Endothelial cell of umbilical vein (primary cell): ENCODE results near the gene PDLIM5. TPM values are rescaled to one million over a fixed set of nuclear protein-coding genes. Genes with fewer than 3 reads are reported as not detected.

ENCODE experiments used
- BruUV-seq: library from RNA; stranded (reverse); fragments of 400-500 nt; replicated peaks from 2 replicates; lab custom pipeline; 2021; lab: Mats Ljungman, UMichigan
- CTCF ChIA-PET: fragments of 300-600, 350-600 bp; sonication (Branson Sonifier 250); formaldehyde crosslinking; loops from one replicate; lab custom pipeline; 2021; ENCODE audit warnings: antibody characterized with exemption, inconsistent platforms; lab: Charles Lee
- POLR2A ChIA-PET: fragments of 300-600, 350-600 bp; sonication (Branson Sonifier 250); formaldehyde crosslinking; loops from one replicate; lab custom pipeline; 2021; ENCODE audit warnings: antibody characterized with exemption, inconsistent platforms; lab: Charles Lee
- DNase-seq: peaks from one replicate; pipeline ENCODE4 v3.0.0-alpha.2; 2011; ENCODE audit warnings: low read depth, low spot score
- FAIRE-seq: peaks from 2 replicates; lab custom pipeline; 2011; peaks lifted over from hg19 to GRCh38; lab: Jason Lieb, UNC
- H2AFZ ChIP-seq: 2 replicates; pipeline ENCODE4 v1.6.0; 2012; ENCODE audit warnings: low read depth, low read length, control low read depth, inconsistent platforms
- H3K27ac ChIP-seq: 2 replicates; pipeline ENCODE4 v1.5.1; 2011; ENCODE audit warnings: low read depth, mild to moderate bottlenecking, control low read depth, low read length, moderate library complexity; ENCODE audit not compliant: insufficient read depth
- H3K27me3 ChIP-seq, 2 experiments: 2 replicates each; pipeline versions ENCODE4 v1.6.0 to v1.6.1; 2011; ENCODE audit warnings: low read length in 2 of 2, mixed read lengths in 1 of 2; ENCODE audit not compliant: control insufficient read depth in 2 of 2, insufficient read depth in 2 of 2
- H3K36me3 ChIP-seq, 2 experiments: 2 replicates in 1 of 2; 3 replicates in 1 of 2; pipeline ENCODE4 v1.5.1; 2011; ENCODE audit warnings: low read length in 2 of 2, mild to moderate bottlenecking in 1 of 2, moderate library complexity in 1 of 2; ENCODE audit not compliant: control insufficient read depth in 2 of 2, insufficient read depth in 2 of 2; ENCODE audit errors: extremely low read depth in 1 of 2
- H3K4me1 ChIP-seq: 3 replicates; pipeline ENCODE4 v1.5.1; 2011; ENCODE audit warnings: mild to moderate bottlenecking, low read length; ENCODE audit not compliant: control insufficient read depth, insufficient read depth; ENCODE audit errors: extremely low read depth
- H3K4me2 ChIP-seq: 2 replicates; pipeline ENCODE4 v1.6.1; 2011; ENCODE audit warnings: low read length, control low read depth, mixed read lengths; ENCODE audit not compliant: insufficient read depth
- H3K4me3 ChIP-seq, 3 experiments: fragments of 200-600 bp in 1 of 3; sonication (generic), shearing (Covaris generic) in 1 of 3; replicated peaks in 1 of 3; 2 replicates each; pipeline ENCODE4 v1.5.1; 2011 to 2016; ENCODE audit warnings: control low read depth in 3 of 3, low read length in 3 of 3, mild to moderate bottlenecking in 2 of 3, inconsistent platforms in 1 of 3, low read depth in 1 of 3, moderate library complexity in 1 of 3; ENCODE audit not compliant: insufficient read depth in 1 of 3
- H3K79me2 ChIP-seq: 2 replicates; pipeline ENCODE4 v1.6.0; 2012; ENCODE audit warnings: low read length, inconsistent platforms; ENCODE audit not compliant: control insufficient read depth, insufficient read depth
- H3K9ac ChIP-seq: replicated peaks from 2 replicates; pipeline ENCODE3; 2011; ENCODE audit warnings: low read length, control low read depth; ENCODE audit not compliant: insufficient read depth; ENCODE audit errors: extremely low read depth
- H3K9me1 ChIP-seq: replicated peaks from 3 replicates; pipeline ENCODE4 v1.6.0; 2011; ENCODE audit warnings: mild to moderate bottlenecking, low read length; ENCODE audit not compliant: control insufficient read depth, insufficient read depth; ENCODE audit errors: extremely low read depth
- H3K9me3 ChIP-seq: replicated peaks from 2 replicates; pipeline ENCODE4 v1.5.1; 2012; ENCODE audit warnings: low read length, inconsistent platforms; ENCODE audit not compliant: control insufficient read depth, insufficient read depth
- H4K20me1 ChIP-seq: replicated peaks from 2 replicates; pipeline ENCODE3; 2011; ENCODE audit warnings: mild to moderate bottlenecking, low read length; ENCODE audit not compliant: control insufficient read depth, insufficient read depth; ENCODE audit errors: extremely low read depth
- CTCF ChIP-seq, 2 donors: IDR thresholded peaks; 1 replicate in 1 of 2; 2 replicates in 1 of 2; pipeline ENCODE4 v1.5.1; 2011; ENCODE audit warnings: low read length in 2 of 2, mild to moderate bottlenecking in 2 of 2, moderate library complexity in 2 of 2, control low read depth in 1 of 2, inconsistent platforms in 1 of 2, low read depth in 1 of 2; ENCODE audit not compliant: insufficient read depth in 1 of 2; ENCODE audit errors: extremely low read depth in 1 of 2
- EZH2 ChIP-seq: IDR thresholded peaks from 2 replicates; pipeline ENCODE4 v1.6.1; 2012; ENCODE audit warnings: borderline replicate concordance, low read depth, mild to moderate bottlenecking, moderate library complexity, low read length, inconsistent platforms; ENCODE audit not compliant: severe bottlenecking
- FOS ChIP-seq: IDR thresholded peaks from 2 replicates; pipeline ENCODE4 v1.6.1; 2011; ENCODE audit warnings: mild to moderate bottlenecking, low read length, moderate library complexity, borderline replicate concordance; ENCODE audit not compliant: insufficient read depth
- GATA2 ChIP-seq: IDR thresholded peaks from 2 replicates; pipeline ENCODE4 v1.7.0; 2011; ENCODE audit warnings: low read depth, mild to moderate bottlenecking, moderate library complexity, mixed read lengths, low read length; ENCODE audit not compliant: insufficient read length, insufficient read depth
- JUN ChIP-seq: IDR thresholded peaks from 2 replicates; pipeline ENCODE4 v1.6.1; 2011; ENCODE audit warnings: borderline replicate concordance, low read depth; ENCODE audit not compliant: insufficient read length, insufficient read depth
- MAX ChIP-seq: IDR thresholded peaks from 2 replicates; pipeline ENCODE4 v1.6.1; 2011; ENCODE audit not compliant: insufficient read depth, insufficient read length
- MYC ChIP-seq: IDR thresholded peaks from one replicate; pipeline ENCODE4 v1.6.1; 2011; ENCODE audit warnings: mild to moderate bottlenecking, low read depth, low read length
- POLR2A ChIP-seq: IDR thresholded peaks from 2 replicates; pipeline ENCODE4 v1.6.1; 2012; ENCODE audit warnings: low read depth, mild to moderate bottlenecking, control low read depth, low read length
- POLR2AphosphoS5 ChIP-seq: IDR thresholded peaks from 2 replicates; pipeline ENCODE4 v1.6.1; 2012; ENCODE audit warnings: low read depth, mild to moderate bottlenecking, control low read depth, low read length, moderate library complexity; ENCODE audit not compliant: insufficient read depth
- dilution Hi-C: fragments of 300-500 bp; cut with MboI; formaldehyde crosslinking; loops from one replicate; pipeline ENCODE4 v1.15.0; 2019; ENCODE audit warnings: low sequenced_read_pairs; ENCODE audit not compliant: extremely low pct_ligation_motif_present
- intact Hi-C: fragments of 100-400 bp; cut with micrococcal nuclease; formaldehyde crosslinking; loops from one replicate; pipeline ENCODE4 v1.10.0; 2022
- polyA plus RNA-seq, 4 experiments: library from polyadenylated mRNA; depleted of rRNA in 3 of 4; stranded (reverse) in 3 of 4; unstranded in 1 of 4; fragments of >200 nt; gene quantifications; 2 replicates each; pipeline versions ENCODE4 v1.2.1 to v1.2.3, GENCODE V29; 2011 to 2012; ENCODE audit warnings: missing spikeins in 1 of 4
- total RNA-seq: library from RNA; stranded (reverse); gene quantifications from 2 replicates; pipeline ENCODE4 v1.2.3, GENCODE V29; 2021

The PDLIM5 gene
- total and polyA plus RNA-seq, 2 donors (not counting 3 experiments of a cell fraction or from before 2014, with no cell fraction given) = 243 to 310 TPM

GRCh38 chr4:94475794-94476193, 24.1 kb downstream of the PDLIM5 start:
- CTCF ChIA-PET = no interaction called here
- no TSS peak for BruUV-seq
- H3K36me3 ChIP-seq = peaks cover 0 to 2% of the 10 kb centered on the region in 2 experiments
- H2AFZ ChIP-seq = no peak overlapping the region
- TF ChIP-seq EZH2 = no peak
- no peak for TF ChIP-seq CTCF (IDR thresholded peaks at IDR 0.05; ENCODE audit: extremely low read depth in 1 of 2, insufficient read depth in 1 of 2, low read depth in 1 of 2, low read length in 2 of 2)
- TF ChIP-seq MYC = no peak
- TF ChIP-seq POLR2AphosphoS5 = no peak
- no peak for TF ChIP-seq FOS
- no peak for TF ChIP-seq GATA2
- no peak for TF ChIP-seq MAX
- TF ChIP-seq JUN = no peak
- no peak for TF ChIP-seq POLR2A
- no peak overlapping the region for H3K4me2 ChIP-seq
- H3K27me3 ChIP-seq = no peaks in the 10 kb centered on the region
- no peak for FAIRE-seq
- POLR2A ChIA-PET = no interaction called here
- no peak for DNase-seq
- peaks cover 28% of the 10 kb centered on the region for H3K4me1 ChIP-seq
- H4K20me1 ChIP-seq = peaks cover 10% of the 10 kb centered on the region
- dilution Hi-C loops = no loop called here
- H3K79me2 ChIP-seq = peaks cover 92% of the 10 kb centered on the region
- intact Hi-C loops = no loop called here
- H3K9me3 ChIP-seq = no peaks in the 10 kb centered on the region
- no peak overlapping the region for H3K9ac ChIP-seq
- no peaks in the 10 kb centered on the region for H3K9me1 ChIP-seq
- no peak overlapping the region for H3K4me3 ChIP-seq
- no peak overlapping the region for H3K27ac ChIP-seq
